K562 (cell line): ENCODE data around the gene BATF. TPM values are rescaled to one million over a fixed set of nuclear protein-coding genes. Genes with fewer than 3 reads are reported as not detected.

ENCODE experiments used
- ATAC-seq: fragments of 200-7000 bp; cut with Tn5 transposase; 3 replicates; pipeline ENCODE4 v1.9.1; 2020; ENCODE audit warnings: moderate library complexity
- BruUV-seq: library from RNA; stranded (reverse); fragments of 400-500 nt; replicated peaks from 2 replicates; lab custom pipeline; 2021; lab: Mats Ljungman, UMichigan
- CTCF ChIA-PET: fragments of 300-600 bp; formaldehyde crosslinking; extraction: SDS; loops from one replicate; lab custom pipeline; 2021; ENCODE audit warnings: low intra/inter-chr PET ratio; lab: Yijun Ruan, JAX
- POLR2A ChIA-PET: fragments of 300-600, 350-650 bp; sonication (Branson Sonifier 250); formaldehyde crosslinking; extraction: SDS; loops from one replicate; lab custom pipeline; 2021; ENCODE audit warnings: antibody characterized with exemption, inconsistent platforms; lab: Yijun Ruan, JAX
- DNase-seq, 4 experiments: peaks; one replicate each; pipeline versions ENCODE4 v3.0.0 to v3.0.0-alpha.2; 2011 to 2018; ENCODE audit warnings: low spot score in 3 of 4, mixed read lengths in 3 of 4; ENCODE audit errors: extremely low read depth in 1 of 4
- FAIRE-seq: peaks from 2 replicates; lab custom pipeline; 2011; peaks lifted over from hg19 to GRCh38; lab: Jason Lieb, UNC
- H2AFZ ChIP-seq: 2 replicates; pipeline ENCODE4 v1.6.0; 2011; ENCODE audit warnings: low read depth, low read length, control low read depth, inconsistent platforms
- H3K27ac ChIP-seq: fragments of 200-600 bp; 3 replicates; pipeline ENCODE4 v1.8.0; 2011; ENCODE audit warnings: low read depth, mild to moderate bottlenecking, control low read depth, inconsistent platforms, low read length, moderate library complexity, mixed read lengths; ENCODE audit errors: extremely low read depth
- H3K27me3 ChIP-seq, 2 experiments: fragments of 300-600 bp in 1 of 2; 2 replicates in 1 of 2; 3 replicates in 1 of 2; pipeline versions ENCODE4 v1.6.0 to v1.8.0; 2011; ENCODE audit warnings: inconsistent platforms in 2 of 2, low read length in 2 of 2, mild to moderate bottlenecking in 1 of 2, mixed read lengths in 1 of 2, moderate library complexity in 1 of 2; ENCODE audit not compliant: control insufficient read depth in 2 of 2, insufficient read depth in 2 of 2
- H3K36me3 ChIP-seq: fragments of 300-600 bp; 3 replicates; pipeline ENCODE4 v1.8.0; 2011; ENCODE audit warnings: mild to moderate bottlenecking, low read length, inconsistent platforms; ENCODE audit not compliant: control insufficient read depth, insufficient read depth
- H3K4me1 ChIP-seq, 2 experiments: fragments of 200-600 bp in 1 of 2; replicated peaks in 1 of 2; 2 replicates in 1 of 2; 3 replicates in 1 of 2; pipeline versions ENCODE4 v1.5.1 to v1.8.0; 2011; ENCODE audit warnings: inconsistent platforms in 2 of 2, low read length in 2 of 2, mild to moderate bottlenecking in 1 of 2, mixed read lengths in 1 of 2, moderate library complexity in 1 of 2; ENCODE audit not compliant: control insufficient read depth in 2 of 2, insufficient read depth in 2 of 2
- H3K4me2 ChIP-seq: 2 replicates; pipeline ENCODE4 v1.6.1; 2011; ENCODE audit warnings: low read length, control low read depth, inconsistent platforms, mixed read lengths; ENCODE audit not compliant: insufficient read depth
- H3K4me3 ChIP-seq: fragments of 200-600 bp; sonication (generic), shearing (Covaris generic); 2 replicates; pipeline ENCODE4 v1.5.1; 2016; ENCODE audit warnings: control low read depth, inconsistent platforms
- H3K79me2 ChIP-seq: fragments of 200-600 bp; 3 replicates; pipeline ENCODE4 v1.8.0; 2011; ENCODE audit warnings: low read length, inconsistent platforms; ENCODE audit not compliant: control insufficient read depth, insufficient read depth
- H3K9ac ChIP-seq, 2 experiments: 2 replicates each; pipeline versions ENCODE4 v1.6.0 to v1.6.1; 2011; ENCODE audit warnings: low read depth in 2 of 2, low read length in 2 of 2, control low read depth in 1 of 2, inconsistent platforms in 1 of 2, mild to moderate bottlenecking in 1 of 2, mixed read lengths in 1 of 2; ENCODE audit not compliant: insufficient read depth in 1 of 2
- H3K9me1 ChIP-seq: one replicate; pipeline ENCODE4 v1.6.0; 2011; ENCODE audit warnings: inconsistent platforms, mild to moderate bottlenecking, low read length, moderate library complexity; ENCODE audit not compliant: control insufficient read depth, insufficient read depth
- H3K9me3 ChIP-seq: replicated peaks from 2 replicates; pipeline ENCODE4 v1.5.1; 2011; ENCODE audit warnings: low read depth, low read length, inconsistent platforms; ENCODE audit not compliant: control insufficient read depth, insufficient read depth
- H4K20me1 ChIP-seq: replicated peaks from 2 replicates; pipeline ENCODE4 v1.6.1; 2011; ENCODE audit warnings: low read length, inconsistent platforms, mixed read lengths; ENCODE audit not compliant: control insufficient read depth, insufficient read depth
- CHD4 ChIP-seq: fragments of 200-600 bp; sonication (generic); IDR thresholded peaks from 3 replicates; pipeline ENCODE4 v1.6.1; 2012; ENCODE audit warnings: low read depth, mild to moderate bottlenecking, mixed read lengths, low read length, inconsistent platforms; ENCODE audit not compliant: insufficient read depth, insufficient replicate concordance, poor library complexity, severe bottlenecking
- DEAF1 ChIP-seq: fragments of 450-650 bp; formaldehyde crosslinking; IDR thresholded peaks from 2 replicates; pipeline ENCODE4 v1.4.0; 2020; ENCODE audit warnings: mild to moderate bottlenecking, moderate library complexity
- ELF1 ChIP-seq: fragments of 200-800 bp; sonication (Bioruptor generic); IDR thresholded peaks from 2 replicates; pipeline ENCODE4 v1.6.1; 2016; ENCODE audit warnings: missing genetic modification characterization, missing compliant biosample characterization
- IRF1 ChIP-seq: sonication (generic); formaldehyde crosslinking; IDR thresholded peaks from 2 replicates; pipeline ENCODE4 v1.8.0; 2022; ENCODE audit warnings: missing genetic modification reagents, mild to moderate bottlenecking, borderline replicate concordance
- RBM17 ChIP-seq: fragments of 200-400 bp; formaldehyde crosslinking; IDR thresholded peaks from 2 replicates; pipeline ENCODE4 v1.6.1; 2017; ENCODE audit warnings: low read depth, mild to moderate bottlenecking, low read length, borderline replicate concordance
- UBTF ChIP-seq, 2 experiments: IDR thresholded peaks; 2 replicates each; pipeline ENCODE4 v1.6.1; 2012; ENCODE audit warnings: improper control_type of control experiment in 2 of 2, low read depth in 2 of 2, low read length in 2 of 2, borderline replicate concordance in 1 of 2
- ZBTB26 ChIP-seq: fragments of 450-650 bp; formaldehyde crosslinking; IDR thresholded peaks from 2 replicates; pipeline ENCODE4 v1.4.0; 2022; ENCODE audit warnings: missing genetic modification characterization
- ZNF146 ChIP-seq: IDR thresholded peaks from one replicate; pipeline ENCODE4 v1.6.1; 2018; ENCODE audit warnings: missing compliant biosample characterization; ENCODE audit not compliant: unreplicated experiment
- WGBS: fragments of 100-300 bp; shearing (Covaris generic); methylation state at CpG from one replicate; pipeline ENCODE4 v1.1.6; 2016; ENCODE audit warnings: low coverage, mixed read lengths; ENCODE audit not compliant: insufficient coverage; ENCODE audit errors: missing lambda C conversion rate; 5-methylcytosine and 5-hydroxymethylcytosine counted together
- in situ Hi-C: fragments of 300-500 bp; cut with MboI; formaldehyde crosslinking; loops from 4 replicates; pipeline ENCODE4 v1.15.0; 2018; ENCODE audit warnings: inconsistent platforms, mixed read lengths
- intact Hi-C: fragments of 100-400 bp; cut with micrococcal nuclease; formaldehyde crosslinking; loops from 2 replicates; pipeline ENCODE4 v1.14.2; 2022
- polyA plus RNA-seq, 8 experiments: library from polyadenylated mRNA; depleted of rRNA in 4 of 8; stranded (reverse) in 5 of 8; unstranded in 3 of 8; fragments of >200 nt; fragmentation: Nextera tagmentation in 2 of 8; fragmentation: Illumina TruSeq in 1 of 8; extraction: Ambion mirVana in 2 of 8; extraction: Trizol in 1 of 8; gene quantifications; 2 replicates each; pipeline versions ENCODE4 v1.2.1 to v1.2.3, GENCODE V29; 2011 to 2014; ENCODE audit warnings: inconsistent platforms in 1 of 8, missing spikeins in 1 of 8
- total RNA-seq, 7 experiments: library from RNA; depleted of rRNA in 6 of 7; stranded (reverse); fragments of >200 nt in 6 of 7; fragmentation: Illumina TruSeq in 2 of 7; extraction: Trizol in 2 of 7; gene quantifications; 2 replicates each; pipeline versions ENCODE4 v1.2.1 to v1.2.3, GENCODE V29; 2011 to 2021; ENCODE audit warnings: low replicate concordance in 1 of 7

The BATF gene
- total and polyA plus RNA-seq, 9 of the 15 experiments (the other 6 are each of a cell fraction or from before 2014, with no cell fraction given): 0.13 to 2.1 (median 0.55) TPM; not detected in 2

- Histone ChIP-seq H4K20me1 (no peaks in the 10 kb centered on the region), H3K27me3 (no peaks in the 10 kb centered on the region), H3K4me3 (no peak overlapping the region), H3K4me2 (no peak overlapping the region), H3K9me3 (no peaks in the 10 kb centered on the region), H3K79me2 (no peaks in the 10 kb centered on the region), H3K9me1 (no peaks in the 10 kb centered on the region), H3K9ac (no peak overlapping the region), H2AFZ (no peak overlapping the region), H3K36me3 (no peaks in the 10 kb centered on the region), H3K4me1 (peaks cover 0 to 7% of the 10 kb centered on the region in 2 experiments; a peak in 3 of 5 replicates), H3K27ac (no peak overlapping the region)
- FAIRE-seq (no peak), ATAC-seq (no peak), DNase-seq (no peak)
- intact Hi-C loops: no loop called here
- in situ Hi-C loops: loop anchor here (5.0 kb wide), 1 partner anchor 176 kb away; no protein-coding TSS in a partner anchor
- CTCF ChIA-PET: no interaction called here
- no TSS peak for BruUV-seq
- 24% methylated on average over 7 of the region's 9 CpGs for WGBS
- POLR2A ChIA-PET: no interaction called here
- TF ChIP-seq UBTF (IDR thresholded peaks at IDR 0.05; ENCODE audit: borderline replicate concordance in 1 of 2, low read depth in 2 of 2, low read length in 2 of 2) (no peak), CHD4 (no peak), DEAF1 (CRISPR knock-in tag) (no peak), ZNF146 (CRISPR knock-in tag) (no peak), RBM17 (no peak), IRF1 (no peak), ZBTB26 (CRISPR knock-in tag) (no peak), ELF1 (tag) (no peak)
Measured at GRCh38 chr14:75492832-75493591, 29.3 kb upstream of the BATF start.
